Breast epithelium (tissue), 4 donors: ENCODE data around the gene ATCAY. TPM values are rescaled to one million over a fixed set of nuclear protein-coding genes. Genes with fewer than 3 reads are reported as not detected.

Experiments
- DNase-seq, 2 donors: peaks; one replicate each; pipeline ENCODE4 v3.0.0-alpha.2; 2019; ENCODE audit warnings: low spot score in 2 of 2
- H3K27ac ChIP-seq, 2 donors: fragments of 200-600 bp; sonication (generic) in 1 of 2; one replicate each; pipeline ENCODE4 v1.5.1; 2016 to 2019; ENCODE audit warnings: mild to moderate bottlenecking in 1 of 2
- H3K27me3 ChIP-seq, 2 donors: fragments of 200-600 bp; sonication (generic) in 1 of 2; one replicate each; pipeline versions ENCODE4 v1.5.1 to v1.6.0; 2017 to 2019; ENCODE audit warnings: control low read depth in 1 of 2, mild to moderate bottlenecking in 1 of 2
- H3K36me3 ChIP-seq: fragments of 200-600 bp; one replicate; pipeline ENCODE4 v1.5.1; 2019
- H3K4me1 ChIP-seq, 2 donors: fragments of 200-600 bp; sonication (generic); one replicate each; pipeline ENCODE4 v1.5.1; 2016 to 2019; ENCODE audit warnings: control low read depth in 1 of 2
- H3K4me3 ChIP-seq, 3 donors: fragments of 200-600 bp; sonication (generic); 1 replicate in 2 of 3; 2 replicates in 1 of 3; pipeline ENCODE4 v1.5.1; 2016 to 2019; ENCODE audit warnings: mild to moderate bottlenecking in 3 of 3, moderate library complexity in 2 of 3
- H3K9me3 ChIP-seq, 2 donors: fragments of 200-600 bp; sonication (generic) in 1 of 2; one replicate each; pipeline ENCODE4 v1.5.1; 2016 to 2019; ENCODE audit warnings: control low read depth in 1 of 2
- POLR2A ChIP-seq: fragments of 450-650 bp; IDR thresholded peaks from one replicate; pipeline ENCODE4 v1.6.1; 2016; ENCODE audit warnings: antibody characterized with exemption, mild to moderate bottlenecking, moderate library complexity
- POLR2AphosphoS5 ChIP-seq, 3 donors: sonication (generic); formaldehyde crosslinking; IDR thresholded peaks; one replicate each; pipeline ENCODE4 v1.6.1; 2017; ENCODE audit warnings: antibody characterized with exemption in 3 of 3
- intact Hi-C: fragments of 100-400 bp; cut with DNase I; formaldehyde crosslinking; loops from one replicate; pipeline ENCODE4 v1.15.1; 2023; ENCODE audit warnings: low total_unique reads
- total RNA-seq, 3 donors: library from RNA; depleted of rRNA; stranded (reverse); fragments of >200 nt; gene quantifications; one replicate each; pipeline ENCODE4 v1.1.0, GENCODE V29; 2016
- TF ChIP-seq, protein P1 (sequence below), 3 donors: fragments of 450-650 bp; IDR thresholded peaks; one replicate each; pipeline ENCODE4 v1.5.1; 2016 to 2017; ENCODE audit warnings: antibody characterized with exemption in 3 of 3, mild to moderate bottlenecking in 3 of 3, moderate library complexity in 3 of 3

Gene ATCAY
- total RNA-seq, 3 donors from 2014 or later = 0.73 TPM; not detected in 2

DNA sequence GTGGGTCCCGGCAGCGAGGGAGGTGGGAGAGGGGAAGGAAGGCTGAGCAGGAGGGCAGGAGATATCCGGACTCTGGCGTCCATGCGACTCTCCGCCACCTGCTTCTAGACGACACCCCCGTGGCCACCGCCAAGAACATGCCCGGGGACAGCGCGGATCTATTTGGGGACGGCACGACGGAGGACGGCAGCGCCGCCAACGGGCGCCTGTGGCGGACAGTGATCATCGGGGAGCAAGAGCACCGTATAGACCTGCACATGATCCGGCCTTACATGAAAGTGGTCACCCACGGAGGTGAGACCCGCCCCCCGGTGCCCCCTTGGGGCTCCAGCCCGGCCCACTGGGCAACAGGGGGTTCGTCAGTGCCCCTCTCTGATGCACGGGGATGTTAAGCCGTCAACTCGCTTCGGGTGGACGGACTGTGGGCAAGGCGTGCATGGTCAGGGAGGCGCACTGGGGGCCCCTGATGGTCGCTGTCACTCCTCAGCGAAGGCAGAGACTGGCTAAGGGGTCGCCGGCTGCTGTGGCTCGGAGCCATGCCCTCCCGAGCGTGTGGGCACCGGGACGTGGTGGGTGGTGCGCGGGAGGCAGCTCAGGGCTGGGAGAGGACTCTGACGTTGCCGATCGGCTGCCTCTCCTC is 27.3 kb downstream of the ATCAY start:
- Histone ChIP-seq H3K27me3 (peaks cover 0 to 16% of the 10 kb centered on the region in 2 donors), H3K36me3 (no peaks in the 10 kb centered on the region), H3K4me3 (no peak overlapping the region), H3K4me1 (no peaks in the 10 kb centered on the region), H3K27ac (no peak overlapping the region), H3K9me3 (peaks cover 14% of the 10 kb centered on the region in 2 donors)
- no peak for TF ChIP-seq POLR2A
- TF ChIP-seq, protein P1, sequence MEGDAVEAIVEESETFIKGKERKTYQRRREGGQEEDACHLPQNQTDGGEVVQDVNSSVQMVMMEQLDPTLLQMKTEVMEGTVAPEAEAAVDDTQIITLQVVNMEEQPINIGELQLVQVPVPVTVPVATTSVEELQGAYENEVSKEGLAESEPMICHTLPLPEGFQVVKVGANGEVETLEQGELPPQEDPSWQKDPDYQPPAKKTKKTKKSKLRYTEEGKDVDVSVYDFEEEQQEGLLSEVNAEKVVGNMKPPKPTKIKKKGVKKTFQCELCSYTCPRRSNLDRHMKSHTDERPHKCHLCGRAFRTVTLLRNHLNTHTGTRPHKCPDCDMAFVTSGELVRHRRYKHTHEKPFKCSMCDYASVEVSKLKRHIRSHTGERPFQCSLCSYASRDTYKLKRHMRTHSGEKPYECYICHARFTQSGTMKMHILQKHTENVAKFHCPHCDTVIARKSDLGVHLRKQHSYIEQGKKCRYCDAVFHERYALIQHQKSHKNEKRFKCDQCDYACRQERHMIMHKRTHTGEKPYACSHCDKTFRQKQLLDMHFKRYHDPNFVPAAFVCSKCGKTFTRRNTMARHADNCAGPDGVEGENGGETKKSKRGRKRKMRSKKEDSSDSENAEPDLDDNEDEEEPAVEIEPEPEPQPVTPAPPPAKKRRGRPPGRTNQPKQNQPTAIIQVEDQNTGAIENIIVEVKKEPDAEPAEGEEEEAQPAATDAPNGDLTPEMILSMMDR (IDR thresholded peaks at IDR 0.05) = no peak
- TF ChIP-seq POLR2AphosphoS5 (IDR thresholded peaks at IDR 0.05) = no peak
- DNase-seq = no peak
- intact Hi-C loops = no loop called here

DNA sequence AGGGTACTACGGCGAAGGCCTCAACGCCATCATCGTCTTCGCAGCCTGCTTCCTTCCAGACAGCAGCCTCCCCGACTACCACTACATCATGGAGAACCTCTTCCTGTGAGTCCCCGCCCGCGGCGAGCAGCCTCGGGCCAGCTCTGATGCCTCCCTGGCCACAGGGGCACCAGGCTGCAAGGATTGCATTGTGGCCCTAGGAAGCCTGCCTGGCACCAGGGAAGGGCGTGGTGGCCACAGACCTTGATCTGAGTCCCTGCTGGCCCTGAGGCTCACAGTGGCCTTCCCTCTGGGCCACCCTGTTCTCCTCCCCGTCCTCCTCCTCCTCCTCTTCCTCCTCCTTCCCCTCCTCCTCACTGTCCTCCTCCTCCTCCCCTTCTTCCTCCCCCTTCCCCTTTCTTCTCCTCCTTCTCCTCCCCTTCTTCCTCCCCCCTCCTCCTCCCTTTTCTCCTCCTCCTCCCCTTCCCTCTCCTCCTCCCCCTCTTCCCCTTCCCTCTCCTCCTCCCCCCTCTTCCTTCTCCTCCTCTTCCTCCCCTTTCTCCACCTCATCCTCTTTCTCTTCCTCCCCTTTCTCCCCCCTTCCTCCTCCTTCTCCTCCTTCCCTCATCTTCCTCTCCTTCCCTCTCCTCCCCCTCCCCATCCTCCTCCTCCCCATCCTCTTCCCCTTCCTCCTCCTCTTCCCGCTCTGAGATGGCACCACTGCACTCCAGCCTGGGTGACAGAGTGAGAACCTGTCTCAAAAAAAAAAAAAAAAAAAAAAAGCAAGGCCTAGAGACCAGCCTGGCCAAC is 28.0 kb downstream of the ATCAY start:
- TF ChIP-seq, protein P1 (IDR thresholded peaks at IDR 0.05) = no peak
- TF ChIP-seq POLR2A (no peak), POLR2AphosphoS5 (IDR thresholded peaks at IDR 0.05) (no peak)
- no peak for DNase-seq
- intact Hi-C loops = no loop called here
- Histone ChIP-seq H3K4me3 (no peak overlapping the region), H3K36me3 (no peaks in the 10 kb centered on the region), H3K9me3 (peaks cover 14% of the 10 kb centered on the region in 2 donors), H3K27me3 (peaks cover 0 to 11% of the 10 kb centered on the region in 2 donors), H3K27ac (no peak overlapping the region), H3K4me1 (no peaks in the 10 kb centered on the region)

DNA sequence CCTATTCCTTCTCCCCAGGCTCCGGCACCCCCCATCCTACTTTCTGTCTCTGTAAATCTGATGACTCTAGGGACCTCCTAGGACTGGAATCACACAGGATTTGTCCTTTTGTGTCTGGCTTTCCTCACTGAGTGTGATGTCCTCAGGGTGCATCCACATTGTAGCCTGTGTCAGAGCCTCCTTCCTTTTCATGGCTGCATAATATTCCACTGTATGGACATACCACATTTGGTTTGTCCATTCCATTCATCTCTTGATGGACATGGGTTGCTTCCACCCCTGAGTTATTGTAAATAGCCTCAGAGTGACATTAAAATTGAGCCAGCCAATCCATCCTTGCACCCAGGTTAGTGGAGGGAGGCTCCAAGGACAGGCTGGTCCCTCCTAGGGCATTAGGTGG is 29.6 kb downstream of the ATCAY start:
- TF ChIP-seq POLR2AphosphoS5 (IDR thresholded peaks at IDR 0.05) (no peak), POLR2A (no peak)
- TF ChIP-seq, protein P1 (IDR thresholded peaks at IDR 0.05) = no peak
- Histone ChIP-seq H3K4me3 (no peak overlapping the region), H3K36me3 (no peaks in the 10 kb centered on the region), H3K9me3 (peaks cover 14% of the 10 kb centered on the region in 2 donors), H3K4me1 (no peaks in the 10 kb centered on the region), H3K27ac (no peak overlapping the region), H3K27me3 (peaks cover 0 to 11% of the 10 kb centered on the region in 2 donors)
- intact Hi-C loops = no loop called here
- DNase-seq = no peak

DNA sequence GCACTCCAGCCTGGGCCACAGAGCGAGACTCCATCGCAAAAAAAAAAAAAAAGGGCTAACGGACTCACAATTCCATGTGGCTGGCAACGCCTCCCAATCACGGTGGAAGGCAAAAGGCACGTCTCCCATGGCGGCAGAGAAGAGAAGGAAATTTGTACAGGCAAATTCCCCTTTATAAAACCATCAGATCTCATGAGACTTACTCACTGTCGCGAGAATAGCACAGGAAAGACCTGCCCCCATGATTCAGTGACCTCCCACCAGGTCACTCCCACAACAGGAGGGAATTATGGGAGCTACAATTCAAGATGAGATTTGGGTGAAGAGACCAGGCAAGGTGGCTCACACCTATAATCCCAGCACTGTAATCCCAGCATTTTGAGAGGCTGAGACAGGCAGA is 33.7 kb downstream of the ATCAY start:
- TF ChIP-seq POLR2AphosphoS5 (IDR thresholded peaks at IDR 0.05) = no peak
- TF ChIP-seq, protein P1 (IDR thresholded peaks at IDR 0.05) = no peak
- no peak for TF ChIP-seq POLR2A

DNA sequence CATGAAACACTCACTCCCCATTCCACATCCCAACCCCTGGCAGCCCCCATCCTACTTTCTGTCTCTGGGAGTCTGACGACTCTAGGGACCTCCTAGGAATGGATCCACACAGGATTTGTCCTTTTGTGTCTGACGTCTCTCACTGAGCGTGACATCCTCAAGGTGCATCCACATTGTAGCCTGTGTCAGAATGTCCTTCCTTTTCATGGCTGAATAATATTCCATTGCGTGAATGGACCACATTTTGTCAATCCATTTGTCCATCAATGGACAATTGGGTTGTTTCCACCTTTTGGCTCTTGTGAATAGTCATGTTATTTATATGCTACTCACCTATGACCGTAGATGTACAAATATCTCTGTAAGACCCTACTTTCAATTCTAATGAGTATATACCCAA is 35.5 kb downstream of the ATCAY start:
- intact Hi-C loops = no loop called here
- Histone ChIP-seq H3K4me1 (no peaks in the 10 kb centered on the region), H3K36me3 (no peaks in the 10 kb centered on the region), H3K27me3 (no peaks in the 10 kb centered on the region), H3K4me3 (no peak overlapping the region), H3K27ac (no peak overlapping the region), H3K9me3 (peaks cover 5 to 6% of the 10 kb centered on the region in 2 donors)
- TF ChIP-seq, protein P1 (IDR thresholded peaks at IDR 0.05) = no peak
- TF ChIP-seq POLR2AphosphoS5 (IDR thresholded peaks at IDR 0.05) = no peak
- DNase-seq = no peak

More for the DNA sequence above, 33.7 kb downstream of the ATCAY start:
- H3K27me3 ChIP-seq = no peaks in the 10 kb centered on the region
- no peak overlapping the region for H3K27ac ChIP-seq
- no peak for DNase-seq
- H3K9me3 ChIP-seq = peaks cover 12 to 13% of the 10 kb centered on the region in 2 donors
- intact Hi-C loops = no loop called here
- H3K4me3 ChIP-seq = no peak overlapping the region
- H3K36me3 ChIP-seq = no peaks in the 10 kb centered on the region
- H3K4me1 ChIP-seq = no peaks in the 10 kb centered on the region
